ENCODE data around the gene SDHB. TPM values are rescaled to one million over a fixed set of nuclear protein-coding genes. Genes with fewer than 3 reads are reported as not detected.

The SDHB gene
- total RNA-seq, 1 donor from 2014 or later, result 72.7 TPM

GRCh38 chr1:16980473-16981268 is 73.2 kb downstream of the SDHB start, which contains the start of gene MFAP2:
Gene MFAP2 (minus strand): TSS chr1:16980620. CDS start chr1:16978273, 2,347 bp downstream.
- H3K27me3 Mint-ChIP-seq, result peaks cover 5% of the 10 kb centered on the region
- H3K9me3 Mint-ChIP-seq, result no peaks in the 10 kb centered on the region
- H3K27ac Mint-ChIP-seq, result peak within 1 kb of the TSS; percentile 86
- peak within 1 kb of the TSS; percentile 90 for H3K4me3 Mint-ChIP-seq
- peaks cover 37% of the 10 kb centered on the region for H3K4me1 Mint-ChIP-seq (ENCODE audit: unreplicated experiment)
- TF ChIP-seq, protein P1, sequence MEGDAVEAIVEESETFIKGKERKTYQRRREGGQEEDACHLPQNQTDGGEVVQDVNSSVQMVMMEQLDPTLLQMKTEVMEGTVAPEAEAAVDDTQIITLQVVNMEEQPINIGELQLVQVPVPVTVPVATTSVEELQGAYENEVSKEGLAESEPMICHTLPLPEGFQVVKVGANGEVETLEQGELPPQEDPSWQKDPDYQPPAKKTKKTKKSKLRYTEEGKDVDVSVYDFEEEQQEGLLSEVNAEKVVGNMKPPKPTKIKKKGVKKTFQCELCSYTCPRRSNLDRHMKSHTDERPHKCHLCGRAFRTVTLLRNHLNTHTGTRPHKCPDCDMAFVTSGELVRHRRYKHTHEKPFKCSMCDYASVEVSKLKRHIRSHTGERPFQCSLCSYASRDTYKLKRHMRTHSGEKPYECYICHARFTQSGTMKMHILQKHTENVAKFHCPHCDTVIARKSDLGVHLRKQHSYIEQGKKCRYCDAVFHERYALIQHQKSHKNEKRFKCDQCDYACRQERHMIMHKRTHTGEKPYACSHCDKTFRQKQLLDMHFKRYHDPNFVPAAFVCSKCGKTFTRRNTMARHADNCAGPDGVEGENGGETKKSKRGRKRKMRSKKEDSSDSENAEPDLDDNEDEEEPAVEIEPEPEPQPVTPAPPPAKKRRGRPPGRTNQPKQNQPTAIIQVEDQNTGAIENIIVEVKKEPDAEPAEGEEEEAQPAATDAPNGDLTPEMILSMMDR (conservative IDR thresholded peaks at IDR 0.05), result no peak
- H3K36me3 Mint-ChIP-seq, result no peaks in the 10 kb centered on the region
- peak; percentile 82 for DNase-seq (ENCODE audit: extremely low spot score, unreplicated experiment)

GRCh38 chr1:16979475-16980327 is 74.1 kb downstream of the SDHB start:
- H3K27ac Mint-ChIP-seq, result peak overlapping the region; percentile 59

DNA sequence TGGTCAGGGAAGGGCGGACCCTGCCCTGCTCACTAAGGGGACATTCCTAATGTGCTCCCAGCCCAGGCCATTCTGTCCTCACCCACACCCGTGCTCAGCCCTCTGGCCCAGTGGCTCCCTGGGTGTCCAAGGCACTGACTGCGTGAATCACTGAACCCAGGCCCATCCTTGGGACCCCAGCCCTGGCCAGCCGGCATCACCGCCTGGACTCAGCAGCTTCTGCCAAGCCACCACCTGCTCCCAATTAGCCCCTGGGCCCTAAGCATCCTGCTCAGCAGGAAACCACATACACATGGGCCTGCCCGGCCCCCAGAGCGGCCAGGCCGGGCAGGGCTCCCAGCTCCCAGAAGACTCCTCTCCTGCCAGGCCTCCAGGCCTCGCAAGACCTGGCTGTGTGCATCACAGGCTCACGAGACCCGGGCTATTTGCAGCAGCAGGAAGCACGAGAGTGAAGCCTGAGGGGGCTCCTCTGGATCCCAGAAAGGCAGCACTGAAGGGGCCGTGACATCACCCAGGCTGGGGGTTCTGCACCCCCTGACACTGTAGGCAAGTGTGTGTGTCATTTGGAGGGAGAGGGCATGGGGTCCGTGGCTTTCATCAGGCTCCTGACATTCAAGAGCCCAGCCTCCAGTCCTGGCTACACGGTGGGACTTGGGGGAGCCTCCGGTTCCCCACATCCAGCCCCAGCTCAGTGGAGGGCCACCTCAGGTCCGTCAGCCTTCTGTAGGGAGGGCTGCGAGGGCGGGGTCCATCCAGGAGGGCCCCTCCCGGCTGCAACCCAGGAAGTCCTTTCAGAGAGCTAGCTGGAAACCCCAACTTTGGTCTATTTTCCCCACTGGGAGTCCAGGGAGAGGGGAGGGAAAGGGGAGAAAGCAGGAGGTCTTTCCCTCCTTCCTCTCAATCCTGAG is 75.0 kb downstream of the SDHB start:
- Mint-ChIP-seq H3K36me3 (no peaks in the 10 kb centered on the region), H3K4me1 (ENCODE audit: unreplicated experiment) (peaks cover 39% of the 10 kb centered on the region), H3K27ac (no peak overlapping the region), H3K4me3 (peak overlapping the region; percentile 87), H3K9me3 (no peaks in the 10 kb centered on the region), H3K27me3 (peaks cover 5% of the 10 kb centered on the region)
- TF ChIP-seq, protein P1 (conservative IDR thresholded peaks at IDR 0.05), result no peak
- peak; percentile 62 for DNase-seq (ENCODE audit: extremely low spot score, unreplicated experiment)

More at GRCh38 chr1:16979475-16980327, 74.1 kb downstream of the SDHB start:
- peaks cover 5% of the 10 kb centered on the region for H3K27me3 Mint-ChIP-seq
- peak; percentile 67 for DNase-seq (ENCODE audit: extremely low spot score, unreplicated experiment)
- peaks cover 39% of the 10 kb centered on the region for H3K4me1 Mint-ChIP-seq (ENCODE audit: unreplicated experiment)
- no peaks in the 10 kb centered on the region for H3K36me3 Mint-ChIP-seq
- no peaks in the 10 kb centered on the region for H3K9me3 Mint-ChIP-seq
- TF ChIP-seq, protein P1 (conservative IDR thresholded peaks at IDR 0.05), result no peak
- H3K4me3 Mint-ChIP-seq, result peak overlapping the region; percentile 87

- H3K4me3 Mint-ChIP-seq, result peak overlapping the region; percentile 87
- H3K9me3 Mint-ChIP-seq, result no peaks in the 10 kb centered on the region
- no peak for DNase-seq (ENCODE audit: extremely low spot score, unreplicated experiment)
- no peaks in the 10 kb centered on the region for H3K36me3 Mint-ChIP-seq
- TF ChIP-seq, protein P1 (conservative IDR thresholded peaks at IDR 0.05), result no peak
- H3K4me1 Mint-ChIP-seq (ENCODE audit: unreplicated experiment), result peaks cover 35% of the 10 kb centered on the region
- peaks cover 5% of the 10 kb centered on the region for H3K27me3 Mint-ChIP-seq
- peak overlapping the region; percentile 26 for H3K27ac Mint-ChIP-seq
Observed at GRCh38 chr1:16978139-16978538, 75.7 kb downstream of the SDHB start.

GRCh38 chr1:16977377-16977776 is 76.5 kb downstream of the SDHB start:
- DNase-seq (ENCODE audit: extremely low spot score, unreplicated experiment), result no peak
- H3K4me3 Mint-ChIP-seq, result peak overlapping the region; percentile 87
- no peaks in the 10 kb centered on the region for H3K36me3 Mint-ChIP-seq
- H3K9me3 Mint-ChIP-seq, result no peaks in the 10 kb centered on the region
- peak overlapping the region; percentile 26 for H3K27ac Mint-ChIP-seq
- TF ChIP-seq, protein P1 (conservative IDR thresholded peaks at IDR 0.05), result no peak
- peaks cover 36% of the 10 kb centered on the region for H3K4me1 Mint-ChIP-seq (ENCODE audit: unreplicated experiment)
- H3K27me3 Mint-ChIP-seq, result peaks cover 5% of the 10 kb centered on the region
